GM19099 (cell line): ENCODE results near the gene MAGEB4.

ENCODE experiments used
- POLR2A ChIP-seq: IDR thresholded peaks from 3 replicates; pipeline ENCODE4 v1.6.1; 2011; ENCODE audit warnings: low read depth; ENCODE audit not compliant: insufficient read length; ENCODE audit errors: extremely low read depth

The MAGEB4 gene

DNA sequence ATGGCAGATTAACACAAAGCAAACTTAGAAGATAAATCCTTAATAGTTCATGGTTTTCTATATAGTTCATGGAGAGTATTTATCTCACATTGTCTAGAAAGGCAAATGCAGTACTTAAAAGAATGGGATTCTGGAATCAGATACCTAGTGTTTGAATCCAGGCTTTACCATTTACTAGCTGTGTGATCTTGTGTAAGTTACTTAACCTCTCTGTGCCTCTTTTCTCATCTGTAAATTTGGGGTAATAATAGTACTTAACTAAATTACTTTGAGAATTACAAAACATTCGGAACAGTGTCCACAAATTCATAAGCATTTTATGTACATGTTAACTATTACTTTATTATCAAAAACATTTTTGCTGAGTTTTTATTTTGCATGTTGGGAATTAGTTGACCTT, 21.0 kb downstream of the MAGEB4 start:
- no peak for TF ChIP-seq POLR2A

- no peak for TF ChIP-seq POLR2A
Observed at GRCh38 chrX:30270639-30271038, 28.8 kb downstream of the MAGEB4 start.

- TF ChIP-seq POLR2A = no peak
Observed at GRCh38 chrX:30275498-30275897, 33.7 kb downstream of the MAGEB4 start.

GRCh38 chrX:30278365-30278764, 36.6 kb downstream of the MAGEB4 start:
- TF ChIP-seq POLR2A = no peak

DNA sequence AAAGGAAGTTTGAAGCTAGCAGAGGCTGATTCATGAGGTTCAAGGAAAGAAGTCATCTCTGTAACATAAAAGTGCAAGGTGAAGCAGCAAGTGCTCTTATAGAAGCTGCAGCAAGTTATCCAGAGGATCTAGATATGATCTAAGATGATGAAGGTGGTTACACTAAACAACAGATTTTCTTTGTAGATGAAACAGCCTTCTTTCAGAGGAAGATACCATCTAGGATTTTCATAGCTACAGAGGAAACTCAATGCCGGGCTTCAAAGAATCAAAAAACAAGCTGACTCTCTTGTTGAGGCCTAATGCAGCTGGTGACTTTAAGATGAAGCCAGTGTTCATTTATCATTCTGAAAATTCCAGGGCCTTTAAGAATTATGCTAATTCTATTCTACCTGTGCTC, 38.6 kb downstream of the MAGEB4 start:
- no peak for TF ChIP-seq POLR2A

GRCh38 chrX:30282527-30282926, 40.7 kb downstream of the MAGEB4 start:
- TF ChIP-seq POLR2A = no peak

- no peak for TF ChIP-seq POLR2A
Observed at GRCh38 chrX:30283456-30284200, 41.8 kb downstream of the MAGEB4 start.
